ENCODE results near the gene LRIG1.

LRIG1 gene

DNA sequence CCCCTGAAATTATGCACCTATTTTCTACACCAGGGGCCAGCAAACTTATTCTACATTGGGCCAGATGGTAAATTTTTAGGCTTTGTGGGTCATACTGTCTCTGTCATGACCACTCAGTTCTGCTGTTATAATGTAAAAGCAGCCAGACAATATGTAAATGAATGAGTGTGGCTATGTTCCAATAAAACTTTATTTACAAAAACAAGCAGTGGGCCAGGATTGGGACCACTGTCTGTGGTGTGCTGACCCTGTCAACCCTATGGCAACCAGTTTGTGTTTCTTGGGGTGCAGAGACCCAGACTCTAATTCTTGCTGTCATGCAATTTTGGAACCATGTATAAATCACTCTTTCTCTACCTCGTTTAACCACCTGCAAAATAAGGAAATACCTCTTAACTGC lies 74.7 kb downstream of the LRIG1 start:
- TF ChIP-seq POLR2AphosphoS5 (IDR thresholded peaks at IDR 0.05; ENCODE audit: low read depth, low read length) = no peak
- TF ChIP-seq FOXP2 (optimal IDR thresholded peaks at IDR 0.05; ENCODE audit: borderline replicate concordance, extremely low read depth, extremely low read length, insufficient read depth) = no peak
- TF ChIP-seq TAF1 (IDR thresholded peaks at IDR 0.05; ENCODE audit: borderline replicate concordance, insufficient read depth, low read length) = no peak
- TF ChIP-seq REST (IDR thresholded peaks at IDR 0.05; ENCODE audit: insufficient read depth in 1 of 2, low read depth in 2 of 2, low read length in 2 of 2) = no peak
- TF ChIP-seq SIN3A (IDR thresholded peaks at IDR 0.05; ENCODE audit: borderline replicate concordance, insufficient read depth, low read length) = no peak

GRCh38 chr3:66425576-66426114 lies 75.2 kb downstream of the LRIG1 start:
- TF ChIP-seq FOXP2 (optimal IDR thresholded peaks at IDR 0.05; ENCODE audit: borderline replicate concordance, extremely low read depth, extremely low read length, insufficient read depth) (no peak), TAF1 (IDR thresholded peaks at IDR 0.05; ENCODE audit: borderline replicate concordance, insufficient read depth, low read length) (no peak), REST (IDR thresholded peaks at IDR 0.05; ENCODE audit: insufficient read depth in 1 of 2, low read depth in 2 of 2, low read length in 2 of 2) (no peak), POLR2AphosphoS5 (IDR thresholded peaks at IDR 0.05; ENCODE audit: low read depth, low read length) (no peak), SIN3A (IDR thresholded peaks at IDR 0.05; ENCODE audit: borderline replicate concordance, insufficient read depth, low read length) (no peak)

DNA sequence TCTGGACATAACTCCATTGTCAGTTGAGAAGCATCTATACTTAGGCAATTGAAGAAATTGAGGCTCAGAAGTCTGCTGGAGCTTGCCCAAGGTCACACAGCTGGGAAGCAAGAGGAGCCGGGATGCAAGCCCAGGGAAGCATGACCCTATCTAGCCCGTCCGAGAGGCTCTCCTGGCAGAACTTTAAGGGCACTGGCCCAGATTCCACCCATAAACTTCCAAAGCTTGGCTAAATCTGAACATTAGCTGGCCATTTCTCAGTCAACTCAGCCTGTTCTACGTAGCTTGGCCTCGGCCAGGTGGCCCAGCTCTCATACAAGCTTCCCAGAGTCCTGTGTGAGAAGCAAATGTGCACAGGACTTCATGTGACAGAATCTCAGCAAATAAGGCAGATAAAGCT lies 75.8 kb downstream of the LRIG1 start:
- no peak for TF ChIP-seq FOXP2 (optimal IDR thresholded peaks at IDR 0.05; ENCODE audit: borderline replicate concordance, extremely low read depth, extremely low read length, insufficient read depth)
- no peak for TF ChIP-seq TAF1 (IDR thresholded peaks at IDR 0.05; ENCODE audit: borderline replicate concordance, insufficient read depth, low read length)
- TF ChIP-seq SIN3A (IDR thresholded peaks at IDR 0.05; ENCODE audit: borderline replicate concordance, insufficient read depth, low read length) = no peak

DNA sequence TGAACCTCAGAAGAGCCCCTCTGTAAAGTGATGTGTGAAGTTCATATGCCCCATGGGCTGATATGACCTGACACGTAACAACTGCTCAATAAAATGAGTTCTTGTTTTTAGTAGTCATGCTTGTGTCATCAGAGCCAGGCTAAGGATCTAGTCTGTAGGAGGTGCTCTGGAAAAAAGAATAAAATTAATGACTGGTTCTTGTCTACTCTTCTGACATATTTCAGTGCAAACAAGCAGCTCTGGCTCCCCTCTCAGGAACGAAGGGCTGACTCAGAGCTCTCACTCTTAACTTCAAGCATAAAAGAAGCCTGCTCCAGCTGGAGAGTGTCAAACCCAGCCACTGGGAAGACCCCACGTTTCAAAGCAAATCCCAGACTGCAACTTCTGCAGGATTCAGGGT lies 77.0 kb downstream of the LRIG1 start:
- TF ChIP-seq SIN3A (IDR thresholded peaks at IDR 0.05; ENCODE audit: borderline replicate concordance, insufficient read depth, low read length) = no peak
- TF ChIP-seq TAF1 (IDR thresholded peaks at IDR 0.05; ENCODE audit: borderline replicate concordance, insufficient read depth, low read length) = no peak
- TF ChIP-seq REST (IDR thresholded peaks at IDR 0.05; ENCODE audit: insufficient read depth in 1 of 2, low read depth in 2 of 2, low read length in 2 of 2) = no peak
- TF ChIP-seq FOXP2 (optimal IDR thresholded peaks at IDR 0.05; ENCODE audit: borderline replicate concordance, extremely low read depth, extremely low read length, insufficient read depth) = no peak
- no peak for TF ChIP-seq POLR2AphosphoS5 (IDR thresholded peaks at IDR 0.05; ENCODE audit: low read depth, low read length)

DNA sequence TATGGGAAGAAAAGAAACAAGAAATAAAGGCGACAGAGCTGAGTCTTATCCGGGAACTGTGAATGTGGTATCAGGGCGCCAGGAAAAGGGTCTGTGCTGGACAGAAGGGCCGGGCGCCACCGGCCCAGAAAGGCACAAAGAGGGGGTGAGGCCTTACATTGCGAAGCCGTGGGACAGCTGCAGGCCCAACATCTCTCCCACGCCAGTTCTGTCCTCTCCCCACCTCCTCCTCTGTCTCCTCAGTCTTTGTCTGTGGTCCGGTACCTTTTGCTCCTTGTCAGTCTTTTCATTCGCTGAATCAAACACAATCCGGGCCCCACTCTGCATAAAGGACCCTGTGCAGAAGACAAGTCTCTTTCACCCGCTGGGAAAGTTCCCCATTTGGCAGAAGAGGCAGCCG lies 81.8 kb downstream of the LRIG1 start:
- TF ChIP-seq POLR2AphosphoS5 (IDR thresholded peaks at IDR 0.05; ENCODE audit: low read depth, low read length) (no peak), REST (IDR thresholded peaks at IDR 0.05; ENCODE audit: insufficient read depth in 1 of 2, low read depth in 2 of 2, low read length in 2 of 2) (no peak), SIN3A (IDR thresholded peaks at IDR 0.05; ENCODE audit: borderline replicate concordance, insufficient read depth, low read length) (no peak), TAF1 (IDR thresholded peaks at IDR 0.05; ENCODE audit: borderline replicate concordance, insufficient read depth, low read length) (no peak), FOXP2 (optimal IDR thresholded peaks at IDR 0.05; ENCODE audit: borderline replicate concordance, extremely low read depth, extremely low read length, insufficient read depth) (no peak)

All from PFSK-1 (cell line).